IPS-NIHi7 (cell line): ENCODE measurements around the gene ITGBL1.

Experiments used
- DNase-seq: peaks from one replicate; pipeline ENCODE4 v3.0.0; 2012; ENCODE audit warnings: mixed read lengths; ENCODE audit errors: extremely low spot score

ITGBL1 gene

GRCh38 chr13:101624981-101625380, 172.5 kb downstream of the ITGBL1 start:
- DNase-seq = no peak

DNA sequence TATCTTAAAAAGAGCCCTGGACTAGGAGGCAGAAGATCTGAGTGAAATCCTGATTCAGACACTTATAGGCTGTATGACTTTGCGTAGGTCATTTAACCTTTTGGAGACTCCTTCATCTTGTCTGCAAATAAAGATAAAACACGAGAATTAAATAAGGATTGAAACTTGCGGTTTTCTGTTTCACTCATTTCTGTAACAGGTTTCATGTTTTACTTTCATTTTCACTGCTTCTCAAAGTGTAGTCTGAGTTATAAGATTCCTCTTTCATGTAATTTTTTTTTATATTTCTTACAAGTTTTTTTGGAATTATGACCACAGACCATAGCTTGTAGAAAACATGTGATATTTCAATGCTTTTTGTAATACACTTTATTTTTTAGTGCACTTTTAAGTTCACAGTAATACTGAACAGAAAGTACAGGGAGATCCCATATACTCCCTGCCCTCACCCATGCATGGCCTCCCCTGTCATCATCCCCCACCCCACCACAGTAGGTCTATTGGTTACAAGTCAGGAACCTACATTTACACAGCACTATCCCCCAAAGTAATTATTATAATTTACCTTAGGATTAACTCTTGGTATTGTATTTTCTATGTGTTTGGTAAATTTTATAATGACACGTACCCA, 174.6 kb downstream of the ITGBL1 start:
- DNase-seq = no peak

GRCh38 chr13:101627556-101627943, 175.1 kb downstream of the ITGBL1 start:
- no peak for DNase-seq

DNA sequence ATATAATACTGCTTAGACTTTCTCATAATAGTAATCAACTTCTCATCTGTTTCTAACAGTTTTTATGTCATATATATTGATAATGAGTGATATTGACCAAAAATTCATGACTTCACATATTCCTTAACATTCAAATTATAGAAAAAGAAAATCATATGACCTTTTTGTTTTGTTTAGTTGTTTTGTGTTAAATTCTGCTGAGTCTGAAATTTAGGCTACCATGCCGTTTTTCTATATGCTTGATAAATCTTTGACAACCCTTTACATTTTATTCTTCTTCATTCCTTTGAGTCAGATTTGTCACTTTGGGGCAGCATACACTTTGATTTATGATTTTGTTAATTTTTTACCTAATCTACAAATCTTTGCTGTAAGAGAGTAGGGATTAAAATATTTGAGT, 176.4 kb downstream of the ITGBL1 start:
- DNase-seq = no peak

GRCh38 chr13:101631395-101631794, 178.9 kb downstream of the ITGBL1 start:
- DNase-seq = no peak

GRCh38 chr13:101634142-101634541, 181.7 kb downstream of the ITGBL1 start:
- DNase-seq = no peak

GRCh38 chr13:101639711-101640110, 187.2 kb downstream of the ITGBL1 start:
- no peak for DNase-seq

DNA sequence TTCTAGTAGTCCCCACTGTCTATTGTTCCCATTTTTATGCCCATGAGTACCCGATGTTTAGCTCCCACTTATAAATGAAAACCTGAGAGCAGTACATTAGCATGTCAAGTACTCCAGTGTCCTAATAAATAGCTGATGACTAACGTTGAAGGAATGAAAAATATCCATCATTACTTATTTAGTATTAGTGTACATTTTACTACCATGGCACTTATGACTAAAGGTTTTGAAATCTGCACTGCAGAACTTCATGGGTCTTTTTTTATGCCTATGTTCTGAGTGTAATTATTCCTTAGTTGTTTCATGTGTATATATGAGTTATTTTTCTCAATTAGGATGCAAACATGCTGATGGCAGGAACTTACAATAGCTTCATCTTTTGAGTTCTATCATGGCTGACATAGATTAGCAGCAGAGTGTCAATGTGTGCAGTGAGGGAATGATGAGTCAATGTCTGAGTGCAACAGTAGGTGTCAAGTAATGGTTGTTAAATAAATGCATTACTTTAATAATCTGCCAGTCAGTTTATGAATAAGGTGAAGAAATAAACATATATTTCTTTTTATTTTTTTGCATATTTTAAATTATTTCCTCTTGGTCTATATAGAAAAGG, 188.4 kb downstream of the ITGBL1 start:
- DNase-seq = no peak

DNA sequence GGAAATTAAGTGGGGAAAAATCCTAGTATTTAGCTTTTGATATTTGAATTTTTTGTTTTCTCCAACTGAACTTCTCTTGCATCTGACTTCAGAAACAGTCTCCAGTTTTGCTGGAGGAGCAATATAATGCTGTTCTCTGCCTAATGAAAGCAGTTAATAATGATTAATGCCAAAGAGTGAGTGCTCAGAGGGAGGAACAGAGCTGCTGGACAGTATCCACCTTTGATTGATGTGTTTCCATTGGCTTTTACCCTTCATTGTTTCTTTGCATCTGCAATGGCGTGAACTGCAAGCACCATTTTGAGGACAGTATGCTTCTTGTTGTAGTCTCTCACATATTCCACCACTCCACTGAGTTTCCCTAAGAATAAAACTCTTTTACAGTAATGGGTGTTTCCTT, 193.4 kb downstream of the ITGBL1 start:
- DNase-seq = no peak

DNA sequence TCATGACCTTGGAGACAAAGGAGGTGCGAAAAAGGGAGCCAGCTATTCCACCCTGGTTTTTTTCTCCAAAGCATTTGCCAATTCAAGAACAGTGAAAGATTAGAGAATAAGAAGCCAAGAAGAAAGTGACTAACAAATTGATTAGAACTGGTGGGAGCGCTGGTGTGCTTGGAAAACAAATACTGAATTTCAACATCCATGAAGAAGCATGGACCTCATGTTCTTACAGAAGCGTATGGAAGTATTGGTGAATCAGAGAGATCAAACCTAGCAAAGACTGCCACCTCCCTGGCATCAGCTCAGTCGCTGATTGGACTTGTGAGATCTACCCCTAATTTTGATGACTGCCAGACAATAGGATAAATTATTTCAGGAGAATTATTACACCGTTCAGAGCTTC, 195.3 kb downstream of the ITGBL1 start:
- no peak for DNase-seq

DNA sequence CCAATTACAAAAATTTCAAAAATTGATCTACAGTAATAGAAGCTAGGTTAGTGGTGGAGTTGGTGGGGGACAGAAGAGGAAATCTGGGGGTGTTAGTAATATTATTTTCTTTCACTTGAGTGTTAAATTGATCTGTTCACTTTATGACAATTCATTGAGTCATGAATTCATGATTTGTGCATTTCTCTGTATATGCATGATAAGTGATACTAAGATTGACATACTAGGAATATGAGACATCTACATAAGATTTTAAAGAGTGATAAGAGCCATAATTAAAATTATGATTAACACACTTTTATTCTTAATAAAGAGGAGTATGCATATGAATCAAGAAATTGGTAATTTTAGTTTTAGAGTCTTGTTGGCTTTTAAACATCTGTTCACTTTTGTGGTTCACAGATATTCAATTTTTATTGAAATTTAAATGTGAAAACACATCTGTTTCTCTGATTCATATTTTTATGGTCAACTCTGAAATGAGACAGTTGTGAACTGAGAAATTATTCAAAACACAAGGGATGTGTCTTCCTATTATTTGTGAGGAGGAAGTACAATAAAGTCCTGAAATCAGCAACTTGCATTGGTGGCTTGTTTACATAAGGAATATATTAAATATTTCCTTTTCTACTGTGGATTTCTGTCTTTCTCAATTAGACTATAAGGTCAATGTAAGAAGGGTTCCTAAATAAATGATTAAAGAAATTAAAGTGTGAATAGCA, 196.5 kb downstream of the ITGBL1 start:
- no peak for DNase-seq

DNA sequence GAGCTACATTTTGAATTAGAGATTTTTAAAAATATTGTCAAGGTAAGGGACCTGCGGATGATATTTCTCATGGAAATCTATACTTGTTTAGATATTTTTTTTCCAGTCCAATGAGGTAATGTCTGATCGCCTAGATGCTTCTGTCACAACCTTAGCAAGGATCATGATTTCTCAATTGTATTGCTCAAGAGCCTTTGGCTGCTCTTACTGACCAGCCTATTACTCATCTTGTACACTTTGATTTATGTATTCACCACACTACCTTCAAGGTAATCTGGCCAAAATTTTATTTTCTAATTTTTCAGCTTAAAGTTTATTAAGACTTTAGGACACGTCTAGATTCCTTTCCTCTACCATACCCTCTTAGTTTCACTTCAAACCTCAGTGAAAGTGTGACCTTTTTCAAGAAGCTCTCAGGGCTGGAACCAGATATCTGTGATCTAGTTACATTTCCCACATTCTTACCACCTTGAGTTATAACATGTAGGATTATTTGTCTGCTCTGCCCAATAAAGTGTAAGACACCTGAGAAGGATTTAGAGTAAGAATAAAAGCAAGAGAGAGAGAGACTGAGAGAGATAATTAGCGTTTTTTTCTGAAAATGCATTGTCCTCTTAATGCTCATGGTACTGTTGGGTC, 197.1 kb downstream of the ITGBL1 start:
- DNase-seq = no peak

DNA sequence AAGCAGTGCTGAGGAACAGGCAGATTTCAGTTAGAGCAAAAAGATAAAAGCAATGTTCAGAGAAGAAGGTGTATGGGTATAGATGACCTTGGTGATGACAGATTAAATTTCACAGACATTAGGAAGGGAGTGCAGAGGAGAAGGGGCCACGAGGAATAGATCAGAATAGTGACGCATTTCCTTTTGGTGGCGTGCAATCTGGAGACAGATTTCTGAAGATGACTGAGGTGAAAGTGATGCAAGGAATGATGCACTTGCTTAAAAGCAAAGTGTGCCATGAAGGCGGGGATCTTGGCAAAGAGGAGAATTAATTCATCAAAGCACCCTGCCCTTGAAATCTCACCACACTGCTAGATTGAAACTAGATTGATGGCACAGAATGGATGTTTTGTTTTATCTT, 202.4 kb downstream of the ITGBL1 start:
- DNase-seq = no peak

DNA sequence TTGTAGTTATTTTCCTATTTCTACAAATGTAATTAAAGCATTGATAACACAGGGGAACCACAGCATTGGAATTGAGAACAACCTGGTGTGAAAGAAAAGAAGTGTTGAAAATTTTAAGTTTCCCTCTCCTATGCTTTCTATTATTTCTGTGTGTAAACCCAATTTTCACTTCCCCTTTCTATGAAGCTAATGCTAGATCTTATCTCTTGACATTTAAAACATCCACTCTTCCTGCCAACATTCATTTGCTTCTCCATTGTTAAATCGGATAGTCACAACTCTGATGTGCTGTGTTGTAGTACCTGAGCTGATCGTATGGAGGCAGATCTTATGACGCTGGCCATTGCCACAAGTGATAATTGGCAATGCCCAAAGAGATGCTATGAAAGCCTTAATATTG, 203.0 kb downstream of the ITGBL1 start:
- DNase-seq = no peak

GRCh38 chr13:101660711-101661110, 208.2 kb downstream of the ITGBL1 start:
- no peak for DNase-seq

DNA sequence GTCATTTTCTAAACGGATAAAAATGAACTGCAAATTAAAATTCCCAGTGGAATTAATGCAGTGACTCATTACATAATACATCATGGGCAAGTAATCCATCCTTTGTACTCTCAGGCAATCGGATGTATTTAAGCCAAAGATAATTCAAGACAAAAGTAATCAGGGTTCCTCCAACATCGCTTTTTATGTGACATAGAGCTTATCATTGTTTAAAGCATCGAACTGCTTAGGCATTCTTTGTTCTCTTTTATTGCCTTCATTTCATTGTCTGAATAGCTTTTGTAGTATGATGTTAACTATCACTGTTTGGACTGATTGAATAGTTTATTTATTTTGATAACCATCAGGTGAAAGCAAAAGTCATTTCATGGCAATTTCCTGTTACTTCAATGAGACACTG, 209.4 kb downstream of the ITGBL1 start:
- no peak for DNase-seq

DNA sequence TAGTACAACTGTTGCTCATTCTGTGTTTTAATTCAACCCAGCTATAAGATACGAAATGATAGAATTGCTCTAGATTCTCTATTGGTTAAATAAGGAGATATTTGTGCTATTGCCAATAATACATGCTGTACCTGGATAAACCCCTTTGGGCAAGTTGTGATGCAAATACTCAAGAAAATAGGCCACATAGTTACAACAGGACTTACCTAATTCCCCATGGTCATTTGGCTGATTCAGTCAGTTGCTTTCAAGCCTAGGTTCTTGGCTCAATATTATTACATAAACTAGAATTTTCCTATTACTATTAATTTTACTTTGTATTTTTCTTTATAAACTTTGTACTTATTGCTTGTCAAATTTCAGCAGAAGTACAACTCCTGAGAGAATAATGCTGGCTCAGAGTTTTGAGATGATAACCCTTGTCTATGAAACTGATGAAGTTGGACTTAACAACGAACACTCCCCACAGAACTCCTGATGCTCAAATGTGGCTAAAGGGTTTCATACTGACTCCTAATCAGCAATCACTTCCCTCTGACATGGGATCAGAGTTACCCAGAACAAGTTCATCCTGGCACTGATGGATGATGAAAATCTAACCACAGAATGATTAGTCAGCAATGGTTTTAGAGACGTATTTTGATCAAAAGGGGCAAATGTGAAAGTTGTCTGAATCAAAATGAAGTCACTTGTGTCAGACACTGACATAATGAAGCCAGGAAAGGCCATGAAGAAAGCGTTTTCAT, 221.1 kb downstream of the ITGBL1 start:
- no peak for DNase-seq

DNA sequence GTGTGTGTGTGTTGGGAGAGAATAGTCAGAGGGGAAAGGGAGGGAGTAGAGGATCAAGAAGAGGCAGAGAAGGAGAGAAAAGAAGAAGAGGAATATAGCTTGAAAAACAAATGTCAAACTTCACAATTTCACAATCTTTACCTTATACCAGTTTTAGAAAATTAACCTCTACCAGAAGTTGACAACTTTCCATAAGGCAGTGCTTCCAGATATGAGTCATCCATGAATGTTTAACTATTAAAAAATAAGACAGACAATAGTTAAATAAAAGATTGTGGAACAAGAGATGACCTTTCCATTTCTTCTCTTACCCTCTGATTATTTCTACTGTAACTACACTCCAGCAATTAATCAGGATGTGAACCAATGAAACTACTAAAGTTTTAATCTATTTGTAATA, 229.4 kb downstream of the ITGBL1 start:
- no peak for DNase-seq

- no peak for DNase-seq
These were observed 233.5 kb downstream of the ITGBL1 start for GRCh38 chr13:101686003-101686402.

DNA sequence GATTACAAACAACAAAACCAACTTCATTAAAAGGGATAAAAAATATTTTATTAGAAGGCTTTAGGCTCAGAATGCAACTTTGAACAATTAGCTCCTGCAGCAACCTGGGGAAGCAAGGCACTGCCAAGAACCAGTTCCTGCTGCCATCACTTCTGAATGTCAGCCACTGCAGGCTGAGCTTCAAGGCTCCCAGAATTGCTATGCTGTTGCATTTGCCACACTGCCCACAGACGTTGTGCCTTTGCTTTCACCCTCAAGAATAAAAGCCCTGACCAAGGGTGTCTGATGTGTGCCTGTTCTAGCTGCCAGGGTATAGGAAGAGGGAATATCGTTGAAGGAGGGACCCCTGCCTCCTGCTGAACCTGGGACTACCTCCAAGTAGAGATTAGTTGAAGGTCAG, 238.4 kb downstream of the ITGBL1 start:
- DNase-seq = no peak

- DNase-seq = no peak
These were observed 238.9 kb downstream of the ITGBL1 start for GRCh38 chr13:101691341-101691860.
